Testis (tissue), 2 donors: Measurements from ENCODE around the gene SVBP.

ENCODE experiments used
- POLR2A ChIP-seq: fragments of 450-650 bp; IDR thresholded peaks from one replicate; pipeline ENCODE4 v1.6.1; 2017; ENCODE audit warnings: antibody characterized with exemption, mild to moderate bottlenecking, moderate library complexity
- TF ChIP-seq, protein P1 (sequence below), 3 experiments: fragments of 450-650 bp in 2 of 3; fragments of 200-600 bp in 1 of 3; sonication (generic) in 1 of 3; IDR thresholded peaks; one replicate each; pipeline ENCODE4 v1.5.1; 2016 to 2019; ENCODE audit warnings: antibody characterized with exemption in 3 of 3, mild to moderate bottlenecking in 2 of 3, moderate library complexity in 1 of 3

DNA sequence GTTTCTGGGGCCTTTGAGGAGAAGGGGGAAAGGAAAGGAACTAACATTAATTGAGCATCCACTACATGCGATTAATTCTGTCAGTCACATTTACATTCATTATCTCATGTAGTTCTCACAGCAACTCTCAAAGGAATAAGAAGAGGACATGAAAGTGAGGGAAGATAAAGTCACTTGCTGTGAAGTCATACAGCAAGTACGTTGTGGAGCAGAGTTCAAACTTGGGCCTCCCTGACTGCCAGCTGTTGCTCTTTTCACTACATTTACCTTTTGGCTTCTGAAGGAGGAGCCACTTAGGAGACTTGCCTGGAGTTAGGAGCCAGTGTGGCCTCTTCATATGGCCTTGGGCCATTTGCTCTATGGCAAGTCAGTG, 35.4 kb upstream of the SVBP start:
- TF ChIP-seq, protein P1, sequence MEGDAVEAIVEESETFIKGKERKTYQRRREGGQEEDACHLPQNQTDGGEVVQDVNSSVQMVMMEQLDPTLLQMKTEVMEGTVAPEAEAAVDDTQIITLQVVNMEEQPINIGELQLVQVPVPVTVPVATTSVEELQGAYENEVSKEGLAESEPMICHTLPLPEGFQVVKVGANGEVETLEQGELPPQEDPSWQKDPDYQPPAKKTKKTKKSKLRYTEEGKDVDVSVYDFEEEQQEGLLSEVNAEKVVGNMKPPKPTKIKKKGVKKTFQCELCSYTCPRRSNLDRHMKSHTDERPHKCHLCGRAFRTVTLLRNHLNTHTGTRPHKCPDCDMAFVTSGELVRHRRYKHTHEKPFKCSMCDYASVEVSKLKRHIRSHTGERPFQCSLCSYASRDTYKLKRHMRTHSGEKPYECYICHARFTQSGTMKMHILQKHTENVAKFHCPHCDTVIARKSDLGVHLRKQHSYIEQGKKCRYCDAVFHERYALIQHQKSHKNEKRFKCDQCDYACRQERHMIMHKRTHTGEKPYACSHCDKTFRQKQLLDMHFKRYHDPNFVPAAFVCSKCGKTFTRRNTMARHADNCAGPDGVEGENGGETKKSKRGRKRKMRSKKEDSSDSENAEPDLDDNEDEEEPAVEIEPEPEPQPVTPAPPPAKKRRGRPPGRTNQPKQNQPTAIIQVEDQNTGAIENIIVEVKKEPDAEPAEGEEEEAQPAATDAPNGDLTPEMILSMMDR (IDR thresholded peaks at IDR 0.05): no peak
- TF ChIP-seq POLR2A: no peak
